AG09309 (cell line): ENCODE data around the gene C2CD3.
"Not testable (repeated sequence)": the region's sequence is repeated elsewhere in the genome, so short reads cannot be mapped to it uniquely, and the experiment has no call there.

Experiments used
- DNase-seq: peaks from one replicate; pipeline ENCODE4 v3.0.0-alpha.2; 2010; ENCODE audit warnings: low read depth
- H3K4me3 ChIP-seq: 2 replicates; pipeline ENCODE4 v1.5.1; 2011; ENCODE audit warnings: mild to moderate bottlenecking, low read depth, low read length, moderate library complexity; ENCODE audit not compliant: control insufficient read depth
- TF ChIP-seq, protein P1 (sequence below): IDR thresholded peaks from 2 replicates; pipeline ENCODE4 v1.5.1; 2011; ENCODE audit warnings: mild to moderate bottlenecking, low read depth, low read length, inconsistent platforms; ENCODE audit not compliant: insufficient read depth, control insufficient read depth; ENCODE audit errors: missing control alignments

C2CD3 gene

DNA sequence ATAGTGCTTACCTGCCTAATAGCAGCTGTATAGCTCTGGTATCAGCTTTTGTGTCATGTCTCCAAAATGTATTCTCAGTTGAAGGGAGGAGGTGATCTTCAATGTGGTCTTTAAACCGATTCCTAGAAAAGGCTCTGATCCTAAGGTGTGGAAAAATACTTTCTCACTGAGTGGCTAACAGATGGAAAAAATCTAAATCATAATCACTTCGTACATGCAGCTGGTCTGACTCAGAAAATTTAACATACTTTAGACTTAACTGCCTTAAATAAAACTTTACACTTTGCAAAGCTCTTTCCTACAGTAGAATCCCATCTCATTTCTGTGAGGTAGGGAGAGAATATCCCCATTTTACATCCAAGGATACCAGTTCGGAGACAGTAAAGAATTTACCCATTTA lies 38.0 kb downstream of the C2CD3 start:
- TF ChIP-seq, protein P1, sequence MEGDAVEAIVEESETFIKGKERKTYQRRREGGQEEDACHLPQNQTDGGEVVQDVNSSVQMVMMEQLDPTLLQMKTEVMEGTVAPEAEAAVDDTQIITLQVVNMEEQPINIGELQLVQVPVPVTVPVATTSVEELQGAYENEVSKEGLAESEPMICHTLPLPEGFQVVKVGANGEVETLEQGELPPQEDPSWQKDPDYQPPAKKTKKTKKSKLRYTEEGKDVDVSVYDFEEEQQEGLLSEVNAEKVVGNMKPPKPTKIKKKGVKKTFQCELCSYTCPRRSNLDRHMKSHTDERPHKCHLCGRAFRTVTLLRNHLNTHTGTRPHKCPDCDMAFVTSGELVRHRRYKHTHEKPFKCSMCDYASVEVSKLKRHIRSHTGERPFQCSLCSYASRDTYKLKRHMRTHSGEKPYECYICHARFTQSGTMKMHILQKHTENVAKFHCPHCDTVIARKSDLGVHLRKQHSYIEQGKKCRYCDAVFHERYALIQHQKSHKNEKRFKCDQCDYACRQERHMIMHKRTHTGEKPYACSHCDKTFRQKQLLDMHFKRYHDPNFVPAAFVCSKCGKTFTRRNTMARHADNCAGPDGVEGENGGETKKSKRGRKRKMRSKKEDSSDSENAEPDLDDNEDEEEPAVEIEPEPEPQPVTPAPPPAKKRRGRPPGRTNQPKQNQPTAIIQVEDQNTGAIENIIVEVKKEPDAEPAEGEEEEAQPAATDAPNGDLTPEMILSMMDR, result no peak
- no peak overlapping the region for H3K4me3 ChIP-seq
- no peak for DNase-seq

DNA sequence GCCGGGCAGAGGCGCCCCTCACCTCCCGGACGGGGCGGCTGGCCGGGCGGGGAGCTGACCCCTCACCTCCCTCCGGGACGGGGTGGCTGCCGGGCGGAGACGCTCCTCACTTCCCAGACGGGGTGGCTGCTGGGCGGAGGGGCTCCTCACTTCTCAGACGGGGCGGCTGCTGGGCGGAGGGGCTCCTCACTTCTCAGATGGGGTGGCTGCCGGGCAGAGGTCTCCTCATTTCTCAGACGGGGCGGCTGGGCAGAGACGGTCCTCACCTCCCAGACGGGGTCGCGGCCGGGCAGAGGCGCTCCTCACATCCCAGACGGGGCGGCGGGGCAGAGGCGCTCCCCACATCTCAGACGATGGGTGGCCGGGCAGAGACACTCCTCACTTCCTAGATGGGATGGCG lies 41.7 kb downstream of the C2CD3 start:
- not testable (repeated sequence) for DNase-seq, H3K4me3 ChIP-seq

DNA sequence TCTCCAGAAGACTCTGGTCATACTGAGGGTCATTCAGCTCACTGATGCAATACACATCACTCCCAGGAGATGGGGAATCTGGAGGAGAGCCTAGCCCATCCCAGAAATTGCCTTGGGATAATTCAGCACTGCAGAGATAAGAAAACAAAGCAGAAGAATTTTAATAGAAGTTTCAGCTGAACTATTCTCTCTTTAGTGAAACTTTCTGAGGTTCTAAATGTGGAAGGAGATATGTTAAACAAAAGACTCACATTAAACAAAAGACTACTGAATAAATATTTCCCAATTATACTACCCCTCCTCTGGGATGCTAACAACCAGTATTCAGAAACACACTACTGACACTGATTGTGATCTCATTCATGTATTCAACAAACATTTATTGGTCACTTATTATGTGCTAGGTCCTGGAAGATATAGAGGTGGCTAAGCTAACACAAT lies 47.8 kb downstream of the C2CD3 start:
- TF ChIP-seq, protein P1, result peak; percentile 35
- no peak overlapping the region for H3K4me3 ChIP-seq
- no peak for DNase-seq

DNA sequence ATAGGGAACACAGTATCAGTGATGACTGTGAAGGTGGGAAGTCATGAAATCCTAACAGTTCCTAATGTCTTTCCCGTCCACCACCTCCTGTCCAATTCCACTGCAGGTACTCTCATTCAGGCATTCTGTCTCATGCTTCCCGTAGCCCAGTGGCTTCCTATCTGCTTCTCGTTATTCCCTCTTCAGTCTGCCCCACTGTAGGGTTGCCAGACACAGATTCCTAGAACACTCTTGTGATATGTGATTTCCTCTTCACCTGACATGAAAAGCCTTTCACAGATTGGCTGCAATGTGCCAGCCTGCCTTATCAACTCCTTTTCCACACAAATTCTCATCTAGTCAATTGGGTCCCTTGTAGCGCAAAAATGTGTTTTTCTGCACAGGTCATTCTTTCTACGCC lies 49.0 kb downstream of the C2CD3 start:
- TF ChIP-seq, protein P1, result no peak
- no peak overlapping the region for H3K4me3 ChIP-seq

DNA sequence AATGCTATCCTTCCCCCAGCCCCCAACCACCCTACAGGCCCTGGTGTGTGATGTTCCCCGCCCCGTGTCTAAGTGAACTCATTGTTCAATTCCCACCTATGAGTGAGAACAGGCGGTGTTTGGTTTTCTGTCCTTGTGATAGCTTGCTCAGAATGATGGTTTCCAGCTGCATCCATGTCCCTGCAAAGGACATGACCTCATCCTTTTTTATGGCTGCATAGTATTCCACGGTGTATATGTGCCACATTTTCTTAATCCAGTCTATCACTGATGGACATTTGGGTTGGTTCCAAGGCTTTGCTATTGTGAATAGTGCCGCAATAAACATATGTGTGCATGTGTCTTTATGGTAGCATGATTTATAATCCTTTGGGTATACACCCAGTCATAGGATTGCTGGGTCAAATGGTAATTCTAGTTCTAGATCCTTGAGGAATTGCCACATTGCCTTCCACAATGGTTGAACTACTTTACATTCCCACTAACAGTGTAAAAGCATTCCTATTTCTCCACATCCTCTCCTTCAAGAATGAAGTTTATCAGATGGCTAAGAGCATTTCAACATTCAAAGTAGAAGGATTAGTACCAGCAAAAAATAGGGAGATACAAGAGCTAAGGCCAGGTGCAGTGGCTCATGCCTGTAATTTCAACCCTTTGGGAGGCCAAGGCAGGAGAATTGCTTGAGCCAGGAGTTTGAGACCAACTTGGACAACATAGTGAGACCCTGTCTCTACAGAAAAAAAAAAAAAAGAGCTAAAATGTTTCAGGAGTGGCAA lies 50.4 kb downstream of the C2CD3 start:
- not testable (repeated sequence) for H3K4me3 ChIP-seq, DNase-seq

More for the DNA sequence above, 49.0 kb downstream of the C2CD3 start:
- DNase-seq, result no peak

DNA sequence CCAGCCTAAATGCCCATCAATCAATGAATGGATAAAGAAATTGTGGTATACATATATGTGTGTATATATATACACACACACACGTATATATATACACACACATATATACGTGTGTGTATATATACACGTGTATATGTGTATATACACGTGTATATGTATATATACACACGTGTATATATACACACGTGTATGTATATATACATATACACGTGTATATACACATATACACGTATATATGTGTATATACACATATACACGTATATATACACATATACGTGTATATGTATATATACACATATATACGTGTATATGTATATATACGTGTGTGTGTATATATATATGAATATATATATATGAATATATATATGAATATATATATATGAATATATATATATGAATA lies 54.1 kb downstream of the C2CD3 start:
- TF ChIP-seq, protein P1, result no peak
- no peak for DNase-seq
- no peak overlapping the region for H3K4me3 ChIP-seq

DNA sequence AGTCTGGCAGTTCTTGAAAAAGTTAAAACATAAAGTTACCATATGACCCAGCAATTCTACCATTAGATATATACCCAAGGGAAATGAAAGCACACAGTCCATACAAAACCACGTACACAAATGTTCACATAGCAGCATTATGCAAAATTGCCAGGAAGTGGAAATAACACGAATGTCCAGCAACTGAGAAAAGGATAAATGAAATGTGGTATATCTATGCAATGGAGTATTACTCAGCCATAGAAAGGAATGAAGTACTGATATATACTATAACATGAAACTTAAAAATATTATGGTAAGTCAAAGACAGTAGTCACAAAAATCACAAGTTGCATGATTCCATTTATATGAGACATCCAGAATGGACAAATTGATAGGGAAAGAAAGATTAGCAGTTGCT lies 57.9 kb downstream of the C2CD3 start:
- TF ChIP-seq, protein P1, result no peak
- DNase-seq, result no peak
- H3K4me3 ChIP-seq, result no peak overlapping the region

DNA sequence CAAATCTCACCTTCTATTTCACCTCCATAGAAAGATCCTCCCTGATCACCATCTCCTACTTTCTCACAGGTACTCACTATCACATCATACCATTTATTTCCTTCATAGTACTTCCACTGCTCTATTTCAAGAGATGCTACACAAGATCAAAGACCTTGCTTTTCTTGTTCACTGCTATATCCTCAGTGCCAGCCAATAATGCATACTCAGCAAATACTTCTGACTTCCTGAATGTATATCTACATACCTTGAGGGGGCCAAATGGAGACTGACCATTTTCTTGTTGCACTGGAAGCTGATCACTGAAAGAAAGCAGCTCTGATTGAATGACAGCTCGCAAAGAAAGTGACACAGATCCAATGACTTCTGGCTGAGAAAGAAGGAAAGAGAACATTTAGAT lies 64.7 kb downstream of the C2CD3 start:
- H3K4me3 ChIP-seq, result no peak overlapping the region
- TF ChIP-seq, protein P1, result no peak
- DNase-seq, result no peak
